Loucy (cell line): ENCODE measurements around the gene TIAM1.

Experiments used
- H2AFZ ChIP-seq: fragments of 200-600 bp; sonication (generic); 2 replicates; pipeline ENCODE4 v1.6.0; 2016; ENCODE audit warnings: antibody characterized with exemption, mild to moderate bottlenecking, low read length, moderate library complexity
- H3F3A ChIP-seq: fragments of 200-600 bp; 2 replicates; pipeline ENCODE4 v1.6.0; 2016; ENCODE audit warnings: antibody characterized with exemption, low read depth, mild to moderate bottlenecking
- H3K27me3 ChIP-seq: fragments of 200-600 bp; sonication (generic); 2 replicates; pipeline ENCODE4 v1.6.1; 2014; ENCODE audit warnings: low read length, mild to moderate bottlenecking; ENCODE audit not compliant: insufficient read depth, poor library complexity, severe bottlenecking
- H3K36me3 ChIP-seq: fragments of 200-600 bp; sonication (generic); 2 replicates; pipeline ENCODE4 v1.6.1; 2016; ENCODE audit warnings: low read length; ENCODE audit not compliant: insufficient read depth
- H3K4me1 ChIP-seq: fragments of 200-600 bp; sonication (generic); 2 replicates; pipeline ENCODE4 v1.5.1; 2014; ENCODE audit warnings: low read length, mild to moderate bottlenecking; ENCODE audit not compliant: insufficient read depth, poor library complexity, severe bottlenecking
- H3K4me2 ChIP-seq: fragments of 200-600 bp; sonication (generic); 2 replicates; pipeline ENCODE4 v1.6.0; 2014; ENCODE audit warnings: antibody characterized with exemption, low read length, low read depth, mild to moderate bottlenecking; ENCODE audit not compliant: poor library complexity, severe bottlenecking
- H3K4me3 ChIP-seq: fragments of 200-600 bp; sonication (generic); 2 replicates; pipeline ENCODE4 v1.5.1; 2014; ENCODE audit warnings: low read length, mild to moderate bottlenecking, mixed read lengths; ENCODE audit not compliant: poor library complexity, severe bottlenecking
- H3K79me2 ChIP-seq: fragments of 200-600 bp; sonication (generic); 2 replicates; pipeline ENCODE4 v1.6.1; 2014; ENCODE audit warnings: low read length; ENCODE audit not compliant: insufficient read depth
- H3K9ac ChIP-seq: fragments of 200-600 bp; sonication (generic); 2 replicates; pipeline ENCODE4 v1.6.0; 2014; ENCODE audit warnings: mild to moderate bottlenecking, low read depth, low read length, moderate library complexity; ENCODE audit not compliant: poor library complexity, severe bottlenecking
- H3K9me2 ChIP-seq: fragments of 200-600 bp; sonication (generic); replicated peaks from 2 replicates; pipeline ENCODE4 v1.6.1; 2016; ENCODE audit warnings: low read depth, low read length, mixed read lengths
- H3K9me3 ChIP-seq: fragments of 200-600 bp; sonication (generic); 2 replicates; pipeline ENCODE4 v1.6.1; 2014; ENCODE audit warnings: mild to moderate bottlenecking, antibody characterized with exemption, low read length, low read depth; ENCODE audit not compliant: insufficient read depth
- H4K20me1 ChIP-seq: fragments of 200-600 bp; sonication (generic); 2 replicates; pipeline ENCODE4 v1.6.0; 2014; ENCODE audit warnings: antibody characterized with exemption, low read length, mild to moderate bottlenecking; ENCODE audit not compliant: insufficient read depth, poor library complexity, severe bottlenecking
- CTCF ChIP-seq: fragments of 200-600 bp; sonication (generic); conservative IDR thresholded peaks from 2 replicates; pipeline ENCODE4 v1.5.1; 2014; ENCODE audit warnings: mild to moderate bottlenecking, antibody characterized with exemption, low read length
- EZH2phosphoT487 ChIP-seq: fragments of 200-600 bp; IDR thresholded peaks from 2 replicates; pipeline ENCODE4 v1.6.1; 2018; ENCODE audit warnings: antibody characterized with exemption, mild to moderate bottlenecking, moderate library complexity, borderline replicate concordance

TIAM1 gene

DNA sequence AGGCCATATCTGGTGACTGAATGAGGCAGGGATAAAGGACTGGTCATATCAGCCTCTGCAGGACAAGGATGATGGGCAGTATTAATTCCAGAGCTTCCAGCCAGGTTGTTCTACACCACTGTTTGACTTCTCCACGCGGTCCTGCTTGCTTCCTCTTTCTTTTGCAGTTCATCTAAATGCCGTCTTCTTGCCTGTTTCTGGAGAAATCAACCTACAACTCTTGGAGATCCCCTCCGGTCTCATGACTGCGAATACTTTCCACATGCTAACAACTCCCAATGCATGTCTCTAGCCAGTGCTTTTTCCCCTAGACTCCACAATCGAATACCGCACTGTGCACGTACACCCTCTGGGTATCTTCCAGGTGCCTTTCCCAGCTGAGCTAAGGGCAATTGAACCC, 14.1 kb upstream of the TIAM1 start:
- no peaks in the 10 kb centered on the region for H3K27me3 ChIP-seq
- H3K4me3 ChIP-seq: no peak overlapping the region
- peaks cover 5% of the 10 kb centered on the region for H4K20me1 ChIP-seq
- no peaks in the 10 kb centered on the region for H3K36me3 ChIP-seq
- H3K4me2 ChIP-seq: no peak overlapping the region
- H3K79me2 ChIP-seq: peaks cover 16% of the 10 kb centered on the region; the same call in 1 of the 2 replicates
- H3K4me1 ChIP-seq: peaks cover 15% of the 10 kb centered on the region
- H2AFZ ChIP-seq: no peak overlapping the region
- TF ChIP-seq CTCF (no peak), EZH2phosphoT487 (no peak)
- no peaks in the 10 kb centered on the region for H3K9me3 ChIP-seq
- H3F3A ChIP-seq: no peaks in the 10 kb centered on the region
- H3K9me2 ChIP-seq: no peaks in the 10 kb centered on the region
- H3K9ac ChIP-seq: no peak overlapping the region

DNA sequence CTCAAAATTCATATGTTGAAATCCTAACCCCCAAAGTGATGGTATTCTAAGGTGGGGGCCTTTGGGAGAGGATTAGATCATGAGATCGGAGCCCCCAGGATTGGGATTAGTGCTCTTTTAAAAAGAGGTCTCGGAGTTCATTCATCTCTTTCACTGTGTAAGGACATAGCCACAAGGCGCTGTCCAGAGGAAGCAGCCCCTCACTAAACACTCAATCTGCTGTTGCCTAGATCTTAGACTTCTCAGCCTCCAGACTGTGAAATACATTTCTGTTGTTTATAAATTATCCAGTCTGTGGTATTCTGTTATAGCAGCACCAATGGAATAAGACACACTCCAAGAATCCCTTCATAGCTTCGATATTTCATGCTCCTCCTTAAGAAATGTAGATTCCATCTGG, 12.4 kb upstream of the TIAM1 start:
- Histone ChIP-seq H3K27me3 (no peaks in the 10 kb centered on the region), H3K4me1 (peaks cover 7% of the 10 kb centered on the region), H4K20me1 (no peaks in the 10 kb centered on the region), H3K36me3 (no peaks in the 10 kb centered on the region), H3K9ac (no peak overlapping the region), H3K4me3 (no peak overlapping the region), H3F3A (no peaks in the 10 kb centered on the region), H3K4me2 (no peak overlapping the region), H3K79me2 (peaks cover 9% of the 10 kb centered on the region; the same call in 1 of the 2 replicates), H3K9me3 (no peaks in the 10 kb centered on the region), H2AFZ (no peak overlapping the region), H3K9me2 (no peaks in the 10 kb centered on the region)
- TF ChIP-seq CTCF: no peak
- TF ChIP-seq EZH2phosphoT487: no peak

- H3K79me2 ChIP-seq: peaks cover 12% of the 10 kb centered on the region; the same call in 1 of the 2 replicates
- H3K36me3 ChIP-seq: no peaks in the 10 kb centered on the region
- no peak overlapping the region for H3K4me2 ChIP-seq
Measured at GRCh38 chr21:31354604-31355443, 10.8 kb upstream of the TIAM1 start.

More at GRCh38 chr21:31354604-31355443, 10.8 kb upstream of the TIAM1 start:
- TF ChIP-seq EZH2phosphoT487: no peak
- TF ChIP-seq CTCF: no peak
- no peak overlapping the region for H3K4me3 ChIP-seq
- H3K9ac ChIP-seq: no peak overlapping the region
- H3K27me3 ChIP-seq: no peaks in the 10 kb centered on the region
- H3F3A ChIP-seq: no peaks in the 10 kb centered on the region
- H3K4me1 ChIP-seq: peaks cover 7% of the 10 kb centered on the region
- H3K9me2 ChIP-seq: no peaks in the 10 kb centered on the region
- H4K20me1 ChIP-seq: no peaks in the 10 kb centered on the region
- 0 out of 2 replicates have a peak, but pooled peaks cover 4% of the 10 kb centered on the region for H3K9me3 ChIP-seq
- no peak overlapping the region for H2AFZ ChIP-seq
